SH-SY5Y (cell line): ENCODE data around the gene PTRHD1.

Source experiments
- GATA2 ChIP-seq: IDR thresholded peaks from 2 replicates; pipeline ENCODE4 v1.6.1; 2011; ENCODE audit warnings: mild to moderate bottlenecking, low read depth, low read length
- GATA3 ChIP-seq: IDR thresholded peaks from 2 replicates; pipeline ENCODE4 v1.6.1; 2011; ENCODE audit warnings: low read depth, mild to moderate bottlenecking, low read length, moderate library complexity

DNA sequence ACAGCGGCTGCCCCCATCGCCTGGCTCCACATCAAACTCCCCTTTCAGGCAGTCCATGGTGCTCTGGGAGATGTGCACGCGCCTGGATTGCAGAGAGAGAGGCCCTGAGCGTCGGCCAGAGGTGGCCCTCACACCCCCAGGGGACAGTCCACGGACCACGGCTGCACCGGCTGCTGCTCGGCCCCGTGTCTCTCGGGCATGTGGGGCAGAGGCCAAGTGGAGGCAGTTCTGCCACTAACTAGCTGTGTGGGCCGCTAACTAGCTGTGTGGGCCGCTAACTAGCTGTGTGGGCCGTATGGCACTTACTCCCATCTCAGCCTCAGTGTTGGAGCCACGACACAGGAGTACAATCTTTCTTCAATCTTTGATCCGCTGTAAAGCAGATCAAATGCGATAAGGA lies 45.4 kb upstream of the PTRHD1 start:
- TF ChIP-seq GATA3, result no peak
- TF ChIP-seq GATA2, result no peak
